RPMI8226 (cell line): ENCODE data around the gene RBMS3.

Experiments used
- DNase-seq: peaks from one replicate; pipeline ENCODE4 v3.0.0-alpha.2; 2015

The RBMS3 gene

DNA sequence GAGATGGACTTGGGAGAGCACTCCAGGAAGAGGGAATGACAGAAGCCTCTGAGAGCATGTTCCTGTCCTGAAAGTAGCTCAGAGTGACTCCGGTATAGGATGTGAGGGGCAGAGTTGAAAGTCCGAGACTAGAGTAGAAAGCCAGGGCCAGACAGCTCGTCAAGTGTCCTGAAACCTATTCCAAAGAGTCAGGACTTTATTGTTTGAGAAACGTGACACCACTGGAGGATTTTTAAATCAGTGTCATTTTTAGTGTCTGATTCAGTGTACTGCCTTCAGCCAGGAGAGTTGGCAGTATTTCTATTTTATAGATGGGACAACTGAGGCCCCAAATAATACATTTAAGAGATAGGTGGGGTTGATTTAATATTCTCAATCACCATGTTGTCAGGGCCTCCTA is 1.6 kb upstream of the RBMS3 start:
- no peak for DNase-seq

DNA sequence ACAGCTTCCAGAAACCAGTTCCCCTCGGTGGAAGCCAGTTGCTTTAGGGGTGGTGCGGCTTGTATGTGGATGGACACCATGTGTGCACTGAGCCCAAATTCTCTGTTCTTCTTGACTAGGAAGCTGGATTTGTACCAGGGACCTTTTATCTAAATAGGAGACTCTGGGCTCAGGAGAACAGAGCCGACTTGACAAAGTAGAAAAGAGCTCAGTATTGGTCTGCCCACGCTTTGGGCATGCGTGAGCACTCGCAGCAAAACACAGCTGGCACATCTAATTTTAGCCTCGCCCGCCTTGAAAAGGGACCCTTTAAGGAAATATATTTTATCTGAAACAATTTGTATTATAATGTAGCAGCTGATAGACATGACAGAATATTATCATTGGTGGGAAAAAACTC is 1.1 kb upstream of the RBMS3 start:
- DNase-seq: no peak

DNA sequence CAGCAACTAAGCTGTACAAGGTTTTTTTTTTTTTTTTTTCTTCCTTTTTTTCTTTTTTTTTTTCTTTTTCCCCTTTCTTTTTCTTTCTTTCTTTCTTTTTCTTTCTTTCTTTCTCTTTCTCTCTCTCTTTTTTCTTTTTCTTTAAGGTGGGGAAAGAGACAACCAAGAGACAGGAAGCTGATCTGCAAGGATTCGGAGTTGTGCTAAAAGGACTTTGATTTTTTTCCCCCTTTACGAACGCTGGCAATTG is 148 bp downstream of the RBMS3 start:
- no peak for DNase-seq

GRCh38 chr3:29281344-29282241 is 722 bp downstream of the RBMS3 start:
- no peak for DNase-seq

DNA sequence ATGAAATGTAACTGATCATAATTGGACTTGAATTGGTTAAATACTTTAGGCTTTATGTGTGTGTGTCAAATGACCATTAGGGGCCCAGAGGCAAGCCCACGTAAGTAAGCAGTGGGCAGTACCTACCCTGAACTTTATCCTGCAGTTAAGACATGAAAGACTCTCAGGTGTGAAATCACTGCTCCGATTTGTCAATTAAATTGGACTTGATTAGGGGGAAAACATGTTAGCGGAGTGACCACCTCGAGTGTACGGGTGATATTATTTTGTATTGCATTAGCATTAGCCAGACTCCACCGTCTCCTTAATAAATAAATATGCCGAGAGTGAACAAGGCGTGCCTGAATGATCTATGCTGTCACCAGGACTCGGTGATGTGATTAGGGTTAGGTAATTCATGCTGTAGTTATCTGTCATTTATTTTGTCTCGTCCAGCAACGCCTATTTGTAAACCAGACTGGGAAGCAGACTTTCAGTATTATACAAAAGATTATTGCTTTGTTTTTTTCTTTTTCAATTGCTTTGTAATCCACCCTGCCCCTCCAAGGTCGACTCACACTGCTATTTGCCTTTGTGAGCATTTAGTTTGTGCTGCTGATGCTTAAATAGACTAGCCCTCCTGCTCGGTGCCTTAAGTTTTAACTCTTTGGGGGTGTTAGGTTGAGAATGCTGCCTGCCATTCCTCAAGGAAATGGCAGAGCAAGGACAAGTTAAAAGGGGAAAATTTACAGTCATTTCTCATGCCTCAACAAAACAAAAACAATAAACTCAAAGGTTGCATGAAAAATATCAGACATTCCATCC is 1.8 kb downstream of the RBMS3 start:
- DNase-seq: no peak

DNA sequence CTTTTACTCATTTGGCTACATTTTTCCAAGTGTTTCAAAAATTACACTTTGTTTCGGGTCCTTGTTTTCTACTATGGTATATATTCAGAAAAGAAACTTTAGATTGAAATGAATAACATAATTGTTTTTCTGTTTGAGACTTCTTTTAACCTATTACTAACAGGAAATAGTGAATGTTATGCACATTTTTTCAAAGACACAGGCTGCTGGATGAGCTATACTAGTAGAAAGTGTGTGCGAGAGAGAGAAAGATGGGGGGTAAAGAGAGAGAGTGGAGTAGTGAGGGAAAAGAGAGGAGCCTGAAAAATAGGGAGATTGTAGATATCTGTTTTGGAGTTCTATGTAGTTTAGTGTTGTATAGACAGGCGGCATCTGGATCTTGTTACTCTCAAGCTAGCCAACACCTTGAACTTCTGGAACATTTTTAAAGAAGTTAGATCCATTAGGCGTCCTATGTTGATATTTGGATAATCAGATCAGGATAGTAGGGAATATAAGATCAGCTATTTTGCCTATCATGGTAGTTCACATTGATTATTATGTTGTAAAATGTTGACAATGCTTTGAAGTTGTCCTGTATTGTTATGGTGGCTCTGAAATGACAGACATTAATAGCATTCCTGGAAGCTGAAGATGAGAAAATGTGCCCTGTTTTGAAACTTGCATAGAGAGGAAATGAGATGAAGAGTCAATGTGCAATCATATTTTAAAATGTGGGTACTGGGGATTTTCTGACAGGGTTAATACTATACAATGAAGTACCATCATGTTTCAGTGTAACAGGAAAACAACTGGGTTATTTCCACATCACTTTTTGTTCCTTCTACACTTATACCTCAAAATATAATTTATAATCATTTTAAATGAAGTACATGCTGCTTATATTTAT is 2.6 kb downstream of the RBMS3 start:
- DNase-seq: no peak

DNA sequence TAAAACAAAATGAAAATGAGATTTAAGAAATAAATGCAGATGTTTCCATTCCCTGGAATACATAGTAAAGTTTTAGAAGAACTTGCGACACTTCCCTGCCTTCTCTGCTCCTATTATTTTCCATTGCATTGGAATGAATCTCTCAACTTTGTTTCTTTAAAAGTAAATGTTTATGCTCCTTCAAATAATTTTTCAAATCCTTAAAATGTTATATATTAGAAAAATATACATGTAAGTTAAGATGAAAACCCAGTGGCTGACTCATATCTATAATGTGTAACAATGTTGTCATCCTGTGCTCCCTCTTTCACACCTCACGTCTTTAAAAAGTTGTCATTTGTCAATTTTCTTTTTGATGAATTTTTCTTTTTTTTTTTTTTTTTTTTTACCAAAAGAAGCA is 3.6 kb downstream of the RBMS3 start:
- no peak for DNase-seq

DNA sequence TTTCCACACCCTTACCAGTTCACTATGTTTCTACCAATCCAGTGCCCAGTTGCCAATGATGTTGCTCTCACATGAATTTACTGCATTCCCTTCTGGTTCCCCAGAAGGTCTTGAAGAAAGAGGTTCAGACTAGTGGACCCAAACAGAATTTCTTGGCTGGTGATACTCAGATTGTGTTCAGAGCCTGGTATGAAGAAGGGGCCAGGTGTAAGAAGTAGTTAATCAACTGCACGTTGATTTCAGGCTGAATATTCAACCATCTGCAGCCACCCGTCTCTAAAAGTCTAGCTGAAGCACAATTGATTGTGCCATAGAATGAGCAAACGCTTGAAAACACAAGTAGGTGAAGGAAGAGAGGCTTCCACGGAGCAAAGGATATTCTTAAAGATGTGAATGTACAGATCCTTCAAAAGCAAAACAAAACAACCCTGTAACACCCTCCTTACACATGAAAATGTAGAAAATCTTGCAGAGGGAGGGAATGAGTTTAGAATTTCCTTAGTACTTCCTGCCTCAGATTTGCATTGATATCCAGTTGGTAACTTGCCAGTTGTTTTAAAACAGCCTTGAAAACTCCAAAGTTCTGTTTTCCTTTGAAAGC is 4.7 kb downstream of the RBMS3 start:
- no peak for DNase-seq

GRCh38 chr3:29286478-29287240 is 5.8 kb downstream of the RBMS3 start:
- DNase-seq: no peak

- DNase-seq: no peak
Measured at GRCh38 chr3:29290596-29290995, 9.7 kb downstream of the RBMS3 start.

DNA sequence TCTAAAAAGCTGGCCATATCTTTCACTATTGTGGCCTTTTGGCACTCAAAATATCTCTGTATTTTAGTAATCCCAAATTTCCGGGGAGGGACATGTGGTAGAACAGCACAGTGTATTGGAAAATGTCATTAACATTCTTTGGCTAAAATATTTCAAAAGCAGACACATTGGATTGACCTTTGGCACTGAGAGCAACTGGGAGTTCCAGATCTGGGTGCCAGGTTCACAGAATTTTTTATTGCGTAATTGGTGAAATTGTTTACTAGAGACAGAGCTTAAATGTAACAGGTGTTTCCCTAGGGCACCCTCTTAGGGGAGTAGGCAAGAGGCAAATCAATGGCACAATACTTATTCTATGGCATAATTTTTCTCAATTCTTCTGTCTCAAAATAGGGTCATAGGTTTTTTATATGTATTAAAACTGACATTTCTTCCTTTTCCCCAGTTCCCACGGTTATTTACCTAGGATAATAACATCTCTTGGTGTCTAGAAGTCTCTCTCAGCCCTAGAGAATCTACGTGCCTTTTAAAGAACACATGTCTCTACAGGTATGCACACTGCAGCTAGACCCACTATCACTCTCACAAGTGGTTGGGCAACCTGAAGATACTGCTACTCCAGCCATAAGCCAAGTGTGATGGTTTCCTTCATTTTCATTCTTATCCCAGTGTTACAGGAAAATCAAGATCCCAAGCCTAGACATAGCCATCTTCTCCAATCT is 10.6 kb downstream of the RBMS3 start:
- no peak for DNase-seq

DNA sequence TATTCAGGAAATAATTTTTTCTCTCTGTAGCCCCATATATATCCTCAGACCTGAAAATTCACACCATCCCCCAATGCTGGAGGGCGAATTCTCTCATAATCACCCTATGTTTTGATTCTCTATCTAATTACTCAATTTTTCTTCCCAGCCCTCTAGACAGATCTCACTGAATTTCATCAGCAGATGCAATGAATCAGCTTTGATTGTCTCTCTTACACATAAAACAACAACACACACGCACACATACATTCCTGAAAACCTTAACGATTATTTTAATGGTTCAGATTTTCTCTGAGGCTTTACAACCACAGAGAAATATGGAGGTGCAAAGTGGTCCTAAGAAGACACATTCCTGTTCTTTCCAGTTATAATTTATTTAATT is 11.1 kb downstream of the RBMS3 start:
- DNase-seq: no peak

DNA sequence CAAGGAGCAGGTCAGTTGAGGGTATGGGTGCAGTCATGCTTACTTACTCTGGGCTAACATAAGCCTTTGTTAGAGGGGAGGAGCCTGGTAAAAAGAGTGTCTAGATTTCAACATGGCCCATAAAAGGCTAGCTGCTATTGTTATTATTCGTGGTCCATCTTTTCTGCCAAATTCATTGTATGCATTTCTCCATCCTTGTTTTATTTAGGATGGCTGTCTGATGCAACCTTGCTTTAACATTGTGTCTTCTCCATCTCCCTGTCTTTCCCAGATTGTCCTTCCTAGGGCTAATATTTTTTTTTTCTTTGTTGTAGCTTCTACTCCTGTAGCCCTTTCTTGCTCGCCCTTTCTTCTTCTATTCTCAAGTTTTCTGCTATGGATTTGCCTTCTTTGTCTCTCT is 12.6 kb downstream of the RBMS3 start:
- DNase-seq: no peak

DNA sequence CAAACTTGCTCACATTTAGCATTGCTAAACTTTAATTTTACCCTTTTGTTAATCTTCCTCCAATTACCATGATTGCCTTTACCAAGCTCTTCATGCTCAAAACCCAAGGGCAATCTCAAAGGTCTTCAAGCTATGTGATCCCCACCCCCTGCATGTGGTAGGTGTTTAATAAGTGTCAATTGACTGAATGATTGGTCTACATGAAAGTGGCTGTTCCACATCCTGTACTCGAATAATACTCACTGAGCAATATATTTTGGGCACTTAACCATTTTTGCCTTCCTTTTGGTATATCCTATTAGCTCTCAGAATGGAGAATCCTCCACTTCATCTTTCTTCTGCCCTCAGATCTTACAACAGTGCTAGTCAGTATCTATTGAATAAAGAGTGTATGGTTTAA is 17.1 kb downstream of the RBMS3 start:
- no peak for DNase-seq

DNA sequence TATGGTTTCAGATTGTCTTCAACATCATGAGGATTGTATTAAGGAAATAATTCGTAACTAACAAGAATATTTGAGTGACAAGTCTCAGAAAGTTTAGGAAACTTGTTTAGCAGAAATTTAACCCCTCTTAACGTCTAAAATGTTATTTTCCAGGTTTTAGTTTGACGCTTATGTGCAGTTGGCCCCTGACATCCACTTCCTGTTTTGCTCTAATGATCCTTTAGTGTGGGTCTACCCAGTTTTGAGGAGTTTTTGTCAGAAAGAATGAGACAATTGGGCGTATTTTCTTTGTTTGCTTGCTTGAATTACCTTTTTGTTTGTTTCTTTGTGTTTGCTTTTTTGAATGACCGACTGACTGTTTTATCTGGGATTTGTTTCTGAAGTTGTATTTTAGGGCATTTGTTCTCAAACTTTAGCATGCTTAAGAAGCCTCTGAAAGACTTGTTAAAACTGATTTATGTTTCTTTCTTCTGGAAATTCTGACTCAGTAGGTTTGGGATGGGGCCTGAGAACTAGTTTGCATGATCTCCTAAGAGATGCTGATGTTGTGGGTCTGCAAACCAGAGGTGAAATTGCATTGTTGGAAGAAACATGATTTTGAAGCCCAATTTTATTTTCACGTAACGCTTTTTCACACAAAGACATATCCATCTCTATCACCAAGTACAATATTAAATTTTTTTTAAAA is 20.6 kb downstream of the RBMS3 start:
- no peak for DNase-seq

GRCh38 chr3:29302619-29303018 is 21.7 kb downstream of the RBMS3 start:
- no peak for DNase-seq

DNA sequence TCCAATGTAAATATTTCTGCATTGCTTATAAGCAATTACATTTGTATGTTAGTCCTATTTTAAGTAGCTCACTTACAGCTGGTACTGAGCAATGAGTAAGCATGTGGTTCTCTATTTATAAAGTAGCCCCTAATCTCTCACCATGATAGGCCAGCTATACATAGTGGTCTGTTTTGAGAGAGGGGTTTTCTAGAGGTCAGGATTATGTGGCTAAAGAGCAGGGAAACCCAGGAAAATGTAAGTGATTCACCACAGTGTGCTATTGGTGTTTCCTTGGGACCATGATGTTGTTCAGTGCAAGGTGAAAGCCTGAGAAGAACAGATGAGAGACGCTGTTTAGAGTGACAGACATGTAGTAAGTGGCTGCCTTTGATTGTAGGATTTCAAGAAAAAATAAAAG is 26.4 kb downstream of the RBMS3 start:
- no peak for DNase-seq

DNA sequence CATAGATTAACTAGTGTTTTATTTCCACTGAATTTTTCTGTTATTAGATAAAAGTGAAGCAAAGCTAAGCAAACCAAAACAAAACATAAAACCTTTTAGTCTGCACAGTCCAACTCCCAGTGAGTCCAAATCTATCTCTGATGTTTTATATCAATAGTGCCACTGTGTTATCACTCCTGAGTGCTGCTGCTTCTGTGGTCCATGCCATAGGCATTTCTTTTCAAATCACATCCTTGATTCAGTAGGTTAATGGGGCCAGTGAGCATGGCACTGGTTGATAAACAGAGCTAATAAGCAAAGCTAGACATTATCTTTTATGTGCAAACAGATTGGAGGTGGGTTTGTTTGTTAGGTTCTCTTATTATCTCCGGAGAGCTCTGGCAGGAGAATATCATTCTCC is 30.0 kb downstream of the RBMS3 start:
- DNase-seq: no peak

DNA sequence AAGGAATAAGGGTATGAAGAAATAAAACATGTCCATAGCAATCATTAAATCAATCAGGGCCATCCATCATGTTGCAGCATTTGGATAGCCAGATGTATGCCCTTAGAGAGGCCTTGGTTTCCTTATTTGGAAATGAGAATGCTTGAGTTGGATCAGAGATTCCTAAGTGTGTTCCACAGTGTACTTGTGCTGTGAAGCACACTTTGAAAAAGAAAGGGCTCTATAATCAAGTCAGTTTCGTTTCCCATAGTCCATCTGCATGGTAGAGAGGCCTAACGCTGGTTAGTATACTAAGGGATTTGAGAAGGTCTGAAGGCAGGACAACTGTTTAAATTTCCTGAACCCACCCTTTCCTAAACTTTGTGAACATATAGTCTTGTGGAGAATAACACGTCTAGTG is 30.9 kb downstream of the RBMS3 start:
- no peak for DNase-seq

- no peak for DNase-seq
Measured at GRCh38 chr3:29312395-29312794, 31.5 kb downstream of the RBMS3 start.

DNA sequence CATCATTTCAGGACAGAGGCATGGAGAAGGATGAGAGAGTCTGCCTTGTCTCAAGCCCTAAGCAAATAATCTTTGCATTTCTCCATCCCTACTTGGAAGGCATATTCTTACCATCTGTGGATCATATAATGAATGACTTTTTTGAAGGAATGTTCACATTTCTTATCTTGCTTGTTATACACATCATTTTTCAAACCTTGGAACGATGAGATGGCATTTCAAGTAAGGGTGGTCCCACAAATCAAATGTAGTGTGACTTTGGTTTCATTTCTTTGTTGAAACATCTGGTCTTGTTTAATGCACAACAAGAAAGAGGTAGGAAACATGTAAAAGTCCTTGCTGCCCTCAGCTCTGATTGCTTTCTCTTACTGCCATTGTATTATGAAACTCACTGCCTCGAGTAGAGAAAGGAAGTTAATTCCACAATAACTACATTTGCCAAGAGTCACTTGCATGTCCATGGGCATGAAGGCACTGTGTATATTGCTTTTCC is 32.1 kb downstream of the RBMS3 start:
- no peak for DNase-seq
